Stimulated activated CD8-positive, alpha-beta memory T cell treated with anti-CD3 and anti-CD28 coated beads, Interleukin-12 subunit alpha, Interleukin-12 subunit beta, amount 100 ng/mL, for 4 hours (primary cell): Measurements from ENCODE around the gene UGT1A9.
"Not testable (repeated sequence)": the region's sequence is repeated elsewhere in the genome, so short reads cannot be mapped to it uniquely, and the experiment has no call there.

Experiments used
- DNase-seq: peaks from one replicate; pipeline ENCODE4 v3.0.0-alpha.2; 2020; ENCODE audit warnings: low read depth

The UGT1A9 gene

GRCh38 chr2:233671290-233672161, at the start of gene UGT1A9:
Gene UGT1A9 (plus strand): TSS chr2:233671898. CDS start chr2:233671935, 37 bp downstream.
- no peak for DNase-seq

DNA sequence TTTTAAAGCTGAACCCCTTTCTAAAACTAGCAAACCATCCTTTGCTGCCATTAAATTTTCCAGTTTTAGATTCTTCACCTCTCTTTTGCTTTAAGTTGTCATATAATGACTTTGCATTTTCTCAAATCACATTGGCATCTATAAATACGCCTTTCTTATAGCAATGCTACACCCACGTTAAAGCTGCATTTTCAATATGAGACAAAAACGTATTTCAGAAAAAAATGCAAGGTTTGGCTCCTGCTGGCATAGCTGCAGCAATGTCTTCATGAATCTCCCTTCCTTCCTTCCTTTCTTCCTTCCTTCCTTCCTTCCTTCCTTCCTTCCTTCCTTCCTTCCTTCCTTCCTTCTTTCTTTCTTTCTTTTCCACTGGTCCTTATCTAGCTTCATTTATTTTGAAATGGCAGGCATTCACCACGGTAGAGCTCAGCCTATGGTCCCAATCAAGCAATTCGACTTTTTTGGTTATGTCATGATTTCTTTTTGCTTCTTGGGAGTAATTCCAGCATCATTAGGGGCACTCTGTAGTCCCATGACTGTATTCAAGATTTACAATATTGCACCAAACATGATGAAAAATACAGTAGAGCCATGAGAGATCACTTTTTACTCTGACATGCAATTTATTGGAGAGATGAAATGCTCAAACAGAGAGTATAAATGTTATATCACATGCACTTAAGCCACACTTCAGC, 44.2 kb upstream of the UGT1A9 start:
- no peak for DNase-seq

GRCh38 chr2:233636306-233636705, 35.4 kb upstream of the UGT1A9 start, which contains the start of gene UGT1A10:
Gene UGT1A10 (plus strand): TSS chr2:233636448. CDS start chr2:233636523, 75 bp downstream.
- DNase-seq, result not testable (repeated sequence)

DNA sequence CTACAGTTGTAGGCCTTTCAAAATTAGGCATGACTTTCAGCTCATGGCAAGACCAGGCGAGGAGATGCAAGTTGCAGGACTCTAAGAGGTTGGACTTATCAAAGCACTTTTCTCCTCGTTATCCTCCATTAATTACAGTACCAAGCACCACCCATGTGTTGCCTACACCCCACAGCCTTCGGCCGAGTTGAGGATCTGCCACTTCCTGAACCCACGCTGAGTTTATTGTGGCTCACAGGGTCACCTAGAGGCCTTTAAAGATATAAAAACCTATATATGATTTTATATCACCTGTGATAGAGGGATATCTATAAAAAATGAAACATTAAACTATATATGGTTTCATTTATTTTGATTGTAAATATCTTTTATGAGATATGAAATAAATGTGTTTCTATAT, 32.9 kb upstream of the UGT1A9 start:
- no peak for DNase-seq

- no peak for DNase-seq
Observed at GRCh38 chr2:233639860-233640259, 31.8 kb upstream of the UGT1A9 start.

GRCh38 chr2:233643128-233643527, 28.6 kb upstream of the UGT1A9 start:
- no peak for DNase-seq

GRCh38 chr2:233646033-233646432, 25.7 kb upstream of the UGT1A9 start:
- DNase-seq, result not testable (repeated sequence)

DNA sequence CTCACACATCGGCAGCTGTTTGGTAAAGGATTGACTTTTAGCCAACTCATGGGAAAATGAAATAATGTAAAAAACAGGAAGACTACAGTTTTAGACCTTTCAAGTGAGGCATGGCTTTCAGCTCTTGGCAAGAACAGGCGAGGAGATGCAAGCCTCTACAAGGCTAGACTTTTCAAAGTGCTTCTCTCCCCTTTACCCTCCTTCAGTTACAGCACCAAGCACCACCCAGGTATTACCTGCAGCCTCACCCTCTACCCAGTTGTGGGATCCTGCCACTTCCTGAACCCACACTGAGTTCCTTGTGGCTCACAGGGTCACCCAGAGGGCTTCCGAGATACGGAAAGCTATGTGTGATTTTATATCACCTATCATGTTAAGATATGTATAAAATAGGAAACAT, 20.7 kb upstream of the UGT1A9 start:
- DNase-seq, result no peak

DNA sequence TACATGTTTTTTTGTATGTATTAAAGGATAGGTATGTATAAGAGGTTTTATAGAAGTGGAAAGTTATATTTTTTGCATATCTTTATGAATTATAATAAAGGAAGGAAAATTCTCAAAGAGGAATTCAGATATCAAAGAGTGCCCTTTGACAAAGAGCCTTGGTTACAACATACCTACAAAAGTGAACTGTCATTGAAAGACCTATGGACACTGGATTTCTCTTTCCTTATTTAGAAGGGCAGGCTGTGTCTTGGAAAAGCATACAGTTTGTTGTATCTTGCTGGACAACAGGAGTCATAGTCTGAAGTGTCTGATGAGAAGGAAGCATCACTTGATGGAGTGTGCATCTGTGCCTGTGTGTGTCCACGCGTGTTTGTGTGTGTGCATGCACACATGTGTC, 20.3 kb upstream of the UGT1A9 start:
- DNase-seq, result no peak

DNA sequence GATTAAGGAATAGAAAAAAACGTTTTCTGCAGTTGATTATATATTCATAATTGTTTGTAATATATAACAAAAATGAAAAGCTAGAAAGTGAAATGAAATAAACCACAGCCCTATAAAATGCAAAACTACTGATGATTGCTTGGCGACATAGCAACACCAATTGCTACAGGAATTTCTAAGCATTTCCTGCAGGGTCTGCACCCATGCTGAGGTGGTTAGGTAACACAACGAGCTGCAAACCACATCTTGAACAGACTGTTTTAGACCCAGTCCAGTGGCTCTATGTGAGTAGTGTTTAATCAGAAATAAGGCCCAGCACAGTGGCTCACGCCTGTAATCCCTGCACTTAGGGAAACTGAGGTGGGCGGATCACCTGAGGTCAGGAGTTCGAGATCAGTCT, 17.2 kb upstream of the UGT1A9 start:
- no peak for DNase-seq

DNA sequence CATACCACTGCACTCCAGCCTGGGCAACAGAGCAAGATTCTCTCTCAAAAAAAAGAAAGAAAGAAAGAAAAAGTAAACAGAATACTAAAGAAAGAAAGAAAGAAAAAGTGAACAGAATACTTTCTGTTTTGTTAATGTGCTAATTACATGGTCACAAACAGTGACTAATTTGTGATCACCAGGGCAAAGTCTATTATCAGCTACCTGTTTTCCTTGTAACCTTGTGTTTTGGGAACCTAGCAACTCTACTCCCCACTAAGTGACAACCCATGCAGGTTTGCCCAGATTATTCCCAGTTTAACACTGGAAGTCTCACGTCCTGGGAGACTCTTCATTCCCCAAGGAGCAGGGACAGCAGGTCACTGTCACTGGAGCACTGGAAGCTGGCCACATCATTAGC, 16.7 kb upstream of the UGT1A9 start:
- DNase-seq, result no peak

DNA sequence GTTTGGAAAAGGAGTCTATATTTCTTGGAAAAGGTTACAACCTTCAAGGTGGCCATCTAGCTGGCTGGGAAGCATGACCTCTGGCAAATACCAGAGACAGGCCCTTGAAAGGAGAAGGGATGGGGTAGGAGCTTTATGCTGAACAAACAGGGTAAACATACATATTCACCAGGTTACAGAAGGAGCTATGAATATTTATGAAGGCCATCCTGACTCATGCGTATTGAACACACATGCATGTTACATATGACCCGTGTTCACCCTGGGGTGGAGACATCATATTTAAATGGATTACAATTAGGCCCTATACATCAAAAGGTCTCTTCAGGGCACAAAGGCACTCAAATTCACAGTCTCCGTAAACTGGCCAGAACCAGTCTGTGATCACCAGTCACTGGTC, 15.8 kb upstream of the UGT1A9 start:
- not testable (repeated sequence) for DNase-seq

DNA sequence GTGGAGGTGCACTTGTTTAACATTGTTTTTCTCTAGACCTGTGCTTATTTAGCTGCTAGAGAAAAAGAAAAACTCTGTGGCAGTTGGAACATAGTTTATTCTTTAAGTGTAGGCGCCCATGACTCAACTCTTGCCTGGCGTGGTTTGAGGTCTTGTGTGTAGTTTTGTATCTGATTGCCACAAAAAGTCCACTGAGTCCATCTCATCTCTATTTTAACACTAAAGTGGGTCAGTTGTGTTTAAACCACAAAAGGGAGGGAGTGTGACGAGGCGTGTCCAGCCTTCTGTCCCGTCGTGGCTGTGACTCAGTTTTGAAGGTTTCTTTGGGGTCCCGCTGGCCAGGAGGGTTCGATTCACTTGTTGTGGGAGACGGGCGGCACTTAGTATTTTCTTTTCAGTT, 15.3 kb upstream of the UGT1A9 start:
- DNase-seq, result no peak

DNA sequence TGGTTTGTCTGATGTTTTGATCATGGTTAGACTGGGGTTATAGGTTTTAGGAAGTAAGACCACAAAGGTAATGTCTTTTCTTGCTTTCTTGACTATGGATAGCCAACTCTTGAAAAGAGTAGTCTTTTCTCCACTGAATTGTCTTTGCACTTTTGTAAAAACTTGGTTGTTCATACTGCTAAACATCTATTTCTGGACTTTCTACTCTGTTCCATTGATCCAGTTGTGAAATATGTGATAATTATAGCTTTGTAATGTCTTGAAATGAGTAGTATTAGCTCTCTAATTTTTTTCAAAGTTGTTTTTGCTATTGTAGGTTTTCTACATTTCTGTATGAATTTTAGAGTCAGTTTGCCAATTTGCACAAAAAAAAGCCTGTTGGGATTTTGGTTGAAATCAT, 13.1 kb upstream of the UGT1A9 start:
- DNase-seq, result no peak

GRCh38 chr2:233663911-233664310, 7.8 kb upstream of the UGT1A9 start:
- no peak for DNase-seq

DNA sequence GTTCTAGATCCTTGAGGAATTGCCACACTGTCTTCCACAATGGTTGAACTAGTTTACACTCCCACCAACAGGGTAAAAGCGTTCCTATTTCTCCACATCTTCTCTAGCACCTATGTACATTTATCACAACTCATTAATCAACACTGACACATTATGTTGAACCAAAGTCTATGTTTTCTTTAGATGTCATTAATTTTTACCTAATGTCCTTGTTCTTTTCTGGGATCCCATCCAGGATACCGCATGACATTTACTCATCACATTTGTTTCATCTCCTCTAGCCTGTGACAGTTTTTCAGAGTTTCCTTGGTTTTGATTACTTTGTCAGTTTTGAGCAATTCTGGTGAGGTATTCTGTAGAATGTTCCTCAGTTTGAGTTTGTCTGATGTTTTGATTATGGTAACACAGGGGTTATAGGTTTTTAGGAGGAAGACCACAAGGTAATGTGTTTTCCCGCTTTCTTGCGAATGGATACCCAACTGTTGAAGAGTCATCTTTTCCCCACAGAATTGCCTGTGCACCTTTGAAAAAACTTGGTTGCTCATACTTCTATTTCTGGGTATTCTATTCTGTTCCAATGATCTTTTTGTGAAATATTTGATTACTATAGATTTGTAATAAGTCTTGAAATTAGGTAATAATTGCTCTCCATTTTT, 3.0 kb upstream of the UGT1A9 start:
- no peak for DNase-seq

DNA sequence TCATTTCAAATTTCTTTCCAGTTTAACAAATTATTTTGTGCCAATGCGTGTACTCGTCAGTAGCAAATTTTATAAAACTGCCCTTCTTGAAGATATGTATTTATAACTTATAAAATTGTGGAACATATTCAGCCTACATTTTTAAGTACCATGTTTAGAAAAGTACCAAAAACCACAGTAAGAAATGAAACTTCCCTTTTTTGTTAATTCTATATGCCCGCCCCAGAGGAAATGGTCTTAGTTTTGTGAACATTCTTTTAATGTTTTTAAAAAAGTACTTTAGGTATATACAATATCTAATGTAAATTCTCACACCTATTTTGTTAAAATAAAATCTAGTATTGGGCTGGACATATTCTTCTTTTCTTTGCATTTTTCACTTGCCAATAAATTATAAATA, 1.2 kb downstream of the UGT1A9 start:
- no peak for DNase-seq

GRCh38 chr2:233673896-233674295, 2.2 kb downstream of the UGT1A9 start:
- DNase-seq, result no peak

DNA sequence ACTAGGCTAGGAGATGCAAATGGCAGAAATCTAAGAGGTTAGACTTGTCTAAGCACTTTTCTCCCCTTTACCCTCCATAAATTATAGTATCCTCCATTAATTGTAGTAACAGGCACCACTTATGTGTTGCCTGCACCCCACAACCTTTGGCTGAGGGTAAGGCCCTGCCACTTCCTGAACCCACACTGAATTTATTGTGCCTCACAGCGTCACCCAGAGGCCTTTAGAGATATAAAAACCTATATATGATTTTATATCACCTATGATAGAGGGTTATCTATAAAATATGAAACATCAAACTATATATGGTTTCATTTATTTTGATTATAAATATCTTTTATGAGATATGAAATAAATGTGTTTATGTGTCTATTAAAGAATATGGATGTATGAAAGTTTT, 2.6 kb downstream of the UGT1A9 start:
- no peak for DNase-seq

DNA sequence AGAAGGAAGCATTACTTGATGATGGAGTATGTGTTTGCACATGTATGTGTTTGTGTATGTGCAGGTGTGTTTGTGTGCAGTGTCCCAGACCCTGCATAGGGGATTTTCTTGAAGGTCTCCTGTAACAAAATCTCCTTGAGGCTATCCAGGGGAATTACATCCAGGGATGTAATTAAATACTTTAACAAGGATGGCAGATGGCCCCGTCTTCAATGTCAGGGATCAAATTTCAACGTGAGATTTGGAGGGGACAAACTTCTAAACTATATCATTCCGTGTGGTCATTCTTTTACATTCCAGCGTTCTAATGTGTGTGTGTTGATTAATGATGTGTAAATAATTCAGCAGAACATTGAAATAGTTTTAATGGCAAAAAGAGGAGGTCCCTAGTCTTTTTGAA, 3.3 kb downstream of the UGT1A9 start:
- DNase-seq, result no peak

- DNase-seq, result no peak
Observed at GRCh38 chr2:233676046-233676445, 4.3 kb downstream of the UGT1A9 start.

GRCh38 chr2:233679196-233679595, 7.5 kb downstream of the UGT1A9 start:
- no peak for DNase-seq
